Gastrocnemius medialis (tissue), 4 donors: ENCODE data around the gene TAS2R8.

Experiments
- CTCF ChIP-seq, 5 experiments: fragments of 450-650 bp in 3 of 5; fragments of 200-600 bp in 2 of 5; sonication (generic) in 2 of 5; IDR thresholded peaks in 4 of 5; conservative IDR thresholded peaks in 1 of 5; 1 replicate in 4 of 5; 2 replicates in 1 of 5; pipeline ENCODE4 v1.5.1; 2016 to 2019; ENCODE audit warnings: antibody characterized with exemption in 5 of 5, mild to moderate bottlenecking in 3 of 5, moderate library complexity in 3 of 5
- POLR2A ChIP-seq, 2 donors: fragments of 450-650 bp; IDR thresholded peaks; one replicate each; pipeline ENCODE4 v1.6.1; 2017; ENCODE audit warnings: antibody characterized with exemption in 2 of 2, mild to moderate bottlenecking in 2 of 2, moderate library complexity in 2 of 2

GRCh38 chr12:10849425-10849878 is 42.4 kb upstream of the TAS2R8 start, which contains the start of gene PRR4:
- TF ChIP-seq CTCF (IDR thresholded peaks at IDR 0.05 in 4 of 5, conservative IDR thresholded peaks at IDR 0.05 in 1 of 5): no peak
- TF ChIP-seq POLR2A (IDR thresholded peaks at IDR 0.05): no peak
